Stimulated activated CD4-positive, alpha-beta T cell treated with anti-CD3 and anti-CD28 coated beads, Interleukin-4, amount 100 ng/mL, for 24 hours (primary cell): ENCODE measurements around the gene EIF4B.
A peak's percentile ranks its signal among the peaks of the same experiment; 100 is the strongest.

Source experiments
- DNase-seq: peaks from one replicate; pipeline ENCODE4 v3.0.0-alpha.2; 2020

The EIF4B gene

DNA sequence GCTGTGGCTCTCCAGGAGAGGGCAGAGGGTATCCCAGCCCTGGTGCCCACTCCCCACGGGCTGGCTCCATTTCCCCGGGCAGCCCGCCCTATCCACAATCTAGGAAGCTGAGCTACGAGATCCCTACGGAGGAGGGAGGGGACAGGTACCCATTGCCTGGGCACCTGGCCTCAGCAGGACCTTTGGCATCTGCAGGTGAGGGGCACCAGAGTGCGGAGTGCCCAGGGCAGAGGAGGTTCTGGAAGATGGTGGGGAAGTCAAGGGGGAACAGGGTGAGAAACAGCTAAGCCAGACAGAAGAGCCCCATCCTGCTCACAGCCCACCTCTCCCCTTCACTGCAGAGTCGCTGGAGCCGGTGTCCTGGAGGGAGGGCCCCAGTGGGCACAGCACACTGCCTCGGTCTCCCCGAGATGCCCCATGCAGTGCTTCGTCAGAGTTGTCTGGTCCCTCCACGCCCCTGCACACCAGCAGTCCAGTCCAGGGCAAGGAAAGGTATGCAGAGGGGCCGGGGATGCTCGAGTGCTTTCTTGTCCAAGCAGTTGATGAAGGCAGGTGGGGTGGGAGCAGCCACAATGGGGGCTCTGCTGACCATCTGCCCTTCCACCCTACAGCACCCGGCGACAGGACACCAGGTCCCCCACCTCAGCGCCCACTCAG is 53.9 kb downstream of the EIF4B start:
- DNase-seq, result no peak

DNA sequence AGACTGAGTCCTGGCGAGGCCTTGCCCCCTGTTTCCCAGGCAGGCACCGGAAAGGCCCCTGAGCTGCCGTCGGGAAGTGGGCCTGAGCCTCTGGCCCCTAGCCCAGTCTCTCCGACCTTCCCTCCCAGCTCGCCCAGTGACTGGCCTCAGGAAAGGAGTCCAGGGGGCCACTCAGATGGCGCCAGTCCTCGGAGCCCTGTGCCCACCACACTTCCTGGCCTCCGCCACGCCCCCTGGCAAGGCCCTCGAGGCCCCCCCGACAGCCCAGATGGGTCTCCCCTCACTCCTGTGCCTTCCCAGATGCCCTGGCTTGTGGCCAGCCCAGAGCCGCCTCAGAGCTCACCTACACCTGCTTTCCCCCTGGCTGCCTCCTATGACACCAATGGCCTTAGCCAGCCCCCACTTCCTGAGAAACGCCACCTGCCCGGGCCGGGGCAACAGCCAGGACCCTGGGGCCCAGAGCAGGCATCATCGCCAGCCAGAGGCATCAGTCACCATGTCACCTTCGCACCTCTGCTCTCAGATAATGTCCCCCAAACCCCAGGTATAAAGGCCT is 54.5 kb downstream of the EIF4B start:
- no peak for DNase-seq

DNA sequence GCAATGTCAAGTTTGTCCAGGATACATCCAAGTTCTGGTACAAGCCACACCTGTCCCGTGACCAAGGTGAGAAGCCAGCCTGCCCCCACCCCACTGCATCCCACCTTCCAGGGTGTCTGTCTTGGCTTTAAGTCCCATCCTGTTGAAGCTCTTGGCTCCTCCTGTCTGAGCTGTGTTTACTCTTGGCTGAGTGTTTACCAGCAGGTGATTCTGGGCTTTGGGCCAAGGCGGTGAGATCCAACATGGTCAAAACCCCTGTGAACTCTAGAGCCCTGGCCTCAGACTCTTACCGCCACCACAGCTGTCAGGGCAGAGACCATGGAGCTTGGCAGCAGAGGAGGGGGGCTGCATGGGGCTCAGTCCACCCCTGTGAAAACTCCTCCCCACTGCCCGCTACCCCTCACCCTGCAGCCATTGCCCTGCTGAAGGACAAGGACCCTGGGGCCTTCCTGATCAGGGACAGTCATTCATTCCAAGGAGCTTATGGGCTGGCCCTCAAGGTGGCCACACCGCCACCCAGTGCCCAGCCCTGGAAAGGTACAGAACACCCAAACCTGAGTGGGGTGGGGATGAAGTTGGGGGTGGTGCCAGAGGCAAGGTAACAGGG is 55.3 kb downstream of the EIF4B start:
- DNase-seq, result no peak

DNA sequence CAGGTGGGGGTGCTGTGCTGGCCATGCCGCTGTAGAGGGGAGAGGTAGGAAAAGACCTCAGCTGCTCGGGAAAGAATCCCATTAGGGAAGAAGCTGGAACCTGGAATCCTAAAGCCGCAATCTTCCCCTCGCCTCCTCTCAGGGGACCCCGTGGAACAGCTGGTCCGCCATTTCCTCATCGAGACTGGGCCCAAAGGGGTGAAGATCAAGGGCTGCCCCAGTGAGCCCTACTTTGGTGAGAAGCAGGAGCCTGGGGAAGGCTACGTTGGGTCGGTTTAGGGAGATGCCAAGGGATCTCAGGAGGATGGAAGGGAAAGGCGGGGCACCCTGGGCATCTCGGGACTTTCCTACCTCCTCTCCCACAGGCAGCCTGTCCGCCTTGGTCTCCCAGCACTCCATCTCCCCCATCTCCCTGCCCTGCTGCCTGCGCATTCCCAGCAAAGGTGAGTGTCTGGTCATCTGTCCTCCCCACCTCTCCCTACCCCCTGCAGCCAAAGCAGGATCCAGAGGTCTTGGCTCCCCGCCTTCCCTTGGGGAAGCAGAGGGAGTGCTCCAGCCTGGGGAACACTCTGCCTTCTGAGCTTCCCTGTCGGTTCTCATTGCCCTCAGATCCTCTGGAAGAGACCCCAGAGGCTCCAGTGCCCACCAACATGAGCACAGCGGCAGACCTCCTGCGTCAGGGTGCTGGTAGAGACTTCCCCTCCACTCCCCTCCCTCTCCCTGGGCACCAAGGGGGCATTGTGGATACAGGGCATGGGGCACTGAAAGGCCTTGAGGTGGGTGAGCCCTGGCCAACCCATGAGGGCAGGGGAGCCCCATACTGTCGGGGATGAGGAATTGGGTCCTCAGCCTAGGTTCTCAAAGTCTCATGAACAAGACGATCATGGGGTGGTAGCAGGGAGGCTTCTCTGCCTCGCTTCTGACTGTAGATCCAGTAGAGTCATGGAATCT is 56.0 kb downstream of the EIF4B start:
- DNase-seq, result no peak

DNA sequence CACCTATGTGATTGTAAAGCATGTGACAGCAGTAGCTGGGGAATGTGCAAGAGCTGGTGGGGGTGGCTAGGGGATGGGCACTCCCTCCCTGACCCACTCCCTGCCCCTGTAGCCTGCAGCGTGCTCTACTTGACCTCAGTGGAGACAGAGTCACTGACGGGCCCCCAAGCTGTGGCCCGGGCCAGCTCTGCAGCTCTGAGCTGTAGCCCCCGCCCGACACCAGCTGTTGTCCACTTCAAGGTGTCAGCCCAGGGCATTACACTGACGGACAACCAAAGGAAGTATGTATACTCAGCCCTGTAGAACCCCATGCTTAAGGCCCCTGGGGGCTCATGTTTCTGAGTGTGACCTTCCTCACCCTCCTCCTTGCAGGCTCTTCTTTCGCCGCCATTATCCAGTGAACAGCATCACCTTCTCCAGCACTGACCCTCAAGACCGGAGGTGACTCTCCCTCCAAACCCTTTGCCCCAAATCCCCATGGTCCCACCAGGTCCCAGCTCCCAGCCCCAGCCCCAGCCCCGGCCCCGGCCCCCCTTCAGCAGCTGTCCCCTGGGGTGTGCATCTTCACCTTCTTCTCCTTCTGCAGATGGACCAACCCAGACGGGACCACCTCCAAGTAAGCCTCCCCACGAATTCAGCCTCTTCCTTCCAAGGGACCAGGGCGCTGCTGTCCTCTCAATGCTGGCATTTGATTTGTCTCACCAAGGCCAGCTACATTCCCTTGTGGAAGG is 56.9 kb downstream of the EIF4B start:
- no peak for DNase-seq

DNA sequence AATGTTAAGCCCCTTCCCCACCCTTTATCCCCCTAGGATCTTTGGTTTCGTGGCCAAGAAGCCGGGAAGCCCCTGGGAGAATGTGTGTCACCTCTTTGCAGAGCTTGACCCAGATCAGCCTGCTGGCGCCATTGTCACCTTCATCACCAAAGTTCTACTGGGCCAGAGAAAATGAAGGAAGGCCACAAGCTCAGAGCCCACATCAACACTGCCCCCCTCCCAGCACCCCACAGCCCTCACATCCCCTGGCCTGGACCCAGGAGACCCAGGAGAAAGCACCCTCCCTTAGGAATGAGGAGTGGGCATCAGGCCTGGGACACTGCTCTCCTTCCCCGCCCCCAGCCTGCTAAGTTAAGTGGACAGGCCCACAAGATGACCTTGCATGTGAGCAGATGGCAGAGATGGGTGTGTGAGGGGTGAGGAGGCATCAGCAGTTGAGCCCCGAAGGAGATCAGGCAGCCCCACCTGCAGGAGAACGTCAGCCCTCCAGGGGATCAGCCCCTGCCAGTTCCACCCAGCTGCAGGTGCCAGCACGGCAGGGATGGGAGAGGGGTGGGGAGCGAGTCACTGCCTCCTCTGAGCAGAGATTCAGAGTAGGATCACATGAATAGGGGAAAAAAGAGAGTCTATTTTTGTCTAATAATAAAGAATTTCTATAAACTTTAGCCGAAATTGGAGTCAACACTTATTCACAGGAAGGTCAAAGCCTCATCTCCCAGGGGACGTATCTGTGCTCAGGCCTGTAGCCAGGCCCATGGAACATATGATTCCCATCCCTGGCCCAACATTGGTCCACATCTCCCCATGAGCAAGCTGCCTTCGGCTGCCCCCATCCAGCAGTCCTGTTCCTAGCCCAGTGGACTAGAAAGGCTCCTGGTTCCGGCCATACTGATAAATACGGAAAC is 57.7 kb downstream of the EIF4B start:
- no peak for DNase-seq

DNA sequence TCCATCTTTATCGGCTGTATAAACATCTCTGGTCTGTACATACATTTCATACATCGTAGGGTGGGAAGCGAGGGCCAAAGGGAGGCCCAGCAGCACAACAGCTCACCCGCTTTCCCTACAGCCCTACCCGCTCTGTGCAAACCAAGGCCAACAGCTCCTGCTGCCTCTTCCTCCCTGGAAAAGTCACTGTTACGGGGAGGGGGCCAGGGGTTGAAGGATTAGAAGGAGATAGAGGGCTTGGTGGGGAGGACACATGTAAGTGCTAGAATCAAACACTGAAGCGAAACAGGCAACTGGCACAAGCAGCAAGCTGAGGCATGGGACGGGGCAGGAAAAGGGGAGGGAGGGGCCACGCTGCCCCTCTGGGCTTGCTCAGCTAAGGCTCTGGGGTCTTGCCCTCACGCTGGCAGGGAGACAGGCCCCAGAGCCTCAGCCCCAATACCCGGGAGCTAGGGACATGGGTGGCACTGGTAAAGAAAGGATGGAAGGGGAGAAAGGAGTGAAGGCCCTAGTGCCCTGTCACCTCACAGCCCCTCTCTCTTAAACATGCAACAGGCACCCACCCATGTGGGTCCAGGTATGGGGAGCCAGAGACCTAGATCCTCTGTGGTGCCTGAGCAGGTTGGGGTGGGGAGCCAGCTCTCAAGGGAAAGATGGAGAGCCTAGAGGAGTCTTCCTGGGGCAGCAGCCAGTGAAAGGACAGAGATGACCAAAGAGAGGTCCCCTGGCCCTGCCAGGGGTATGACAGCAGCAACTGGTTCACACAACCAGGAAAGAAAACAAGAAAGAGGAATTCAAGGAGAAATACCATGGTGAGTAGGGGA is 58.6 kb downstream of the EIF4B start:
- no peak for DNase-seq

DNA sequence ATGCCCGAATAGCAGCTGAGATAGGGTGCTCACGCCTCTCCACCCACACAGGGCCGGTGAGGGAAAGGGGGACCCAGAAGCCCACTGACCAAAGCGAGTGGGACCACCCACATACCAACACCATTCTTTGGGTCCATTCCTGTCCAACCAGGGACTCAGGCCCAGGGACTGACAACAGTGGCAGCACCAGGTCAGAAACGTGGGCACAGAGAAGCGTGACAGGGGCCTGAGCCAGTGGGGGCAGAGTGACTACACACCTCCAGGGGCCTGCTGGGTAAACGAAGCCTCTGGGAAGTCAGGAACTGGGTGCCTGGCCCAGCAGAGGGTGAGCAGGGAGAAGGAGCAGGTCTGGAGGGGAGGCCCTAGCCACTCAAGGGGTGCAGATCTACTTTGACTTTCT is 59.2 kb downstream of the EIF4B start:
- DNase-seq, result no peak

DNA sequence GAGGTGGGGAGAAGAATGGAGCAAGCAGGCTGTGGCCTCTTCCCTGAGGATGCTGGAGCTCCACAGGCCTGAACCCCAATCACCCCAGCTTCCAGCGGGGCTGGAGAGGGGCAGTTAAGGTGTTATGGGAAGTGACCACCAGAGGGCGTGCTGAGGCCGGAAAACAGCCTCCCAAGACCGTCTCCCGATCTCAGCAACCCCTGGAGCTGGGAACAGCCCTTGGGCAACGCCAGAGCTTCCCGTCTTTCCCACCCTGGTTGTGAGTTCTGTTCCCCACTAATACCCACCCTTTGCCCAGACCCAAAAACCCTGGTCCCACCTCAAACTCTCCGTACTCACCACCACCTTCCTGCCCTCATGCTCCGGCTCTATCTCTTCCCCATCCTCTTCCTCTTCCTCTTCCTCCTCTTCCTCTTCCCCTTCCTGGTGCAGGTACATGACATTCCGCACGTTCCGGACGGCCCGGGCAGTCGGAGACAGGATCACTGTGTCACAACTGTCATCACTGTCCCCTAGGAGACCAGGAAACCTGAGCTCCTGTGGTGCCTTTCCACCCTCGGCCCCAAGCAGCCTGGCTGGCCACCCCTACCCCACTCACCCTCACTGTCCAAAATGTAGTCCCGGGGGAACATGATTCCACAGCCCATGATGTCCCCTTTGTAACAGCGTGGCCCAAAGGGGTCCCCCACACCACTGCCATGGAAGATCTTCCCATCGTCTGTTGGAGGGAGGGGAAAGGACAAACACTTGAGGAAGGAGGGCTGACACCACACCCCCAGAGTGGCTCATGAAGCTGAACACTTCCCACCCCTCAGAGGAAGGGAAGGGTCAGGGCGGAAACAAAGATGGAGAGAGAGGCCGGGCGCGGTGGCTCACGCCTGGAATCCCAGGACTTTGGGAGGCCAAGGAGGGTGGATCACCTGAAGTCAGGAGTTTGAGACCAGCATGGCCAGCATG is 60.0 kb downstream of the EIF4B start:
- peak; percentile 75 for DNase-seq

DNA sequence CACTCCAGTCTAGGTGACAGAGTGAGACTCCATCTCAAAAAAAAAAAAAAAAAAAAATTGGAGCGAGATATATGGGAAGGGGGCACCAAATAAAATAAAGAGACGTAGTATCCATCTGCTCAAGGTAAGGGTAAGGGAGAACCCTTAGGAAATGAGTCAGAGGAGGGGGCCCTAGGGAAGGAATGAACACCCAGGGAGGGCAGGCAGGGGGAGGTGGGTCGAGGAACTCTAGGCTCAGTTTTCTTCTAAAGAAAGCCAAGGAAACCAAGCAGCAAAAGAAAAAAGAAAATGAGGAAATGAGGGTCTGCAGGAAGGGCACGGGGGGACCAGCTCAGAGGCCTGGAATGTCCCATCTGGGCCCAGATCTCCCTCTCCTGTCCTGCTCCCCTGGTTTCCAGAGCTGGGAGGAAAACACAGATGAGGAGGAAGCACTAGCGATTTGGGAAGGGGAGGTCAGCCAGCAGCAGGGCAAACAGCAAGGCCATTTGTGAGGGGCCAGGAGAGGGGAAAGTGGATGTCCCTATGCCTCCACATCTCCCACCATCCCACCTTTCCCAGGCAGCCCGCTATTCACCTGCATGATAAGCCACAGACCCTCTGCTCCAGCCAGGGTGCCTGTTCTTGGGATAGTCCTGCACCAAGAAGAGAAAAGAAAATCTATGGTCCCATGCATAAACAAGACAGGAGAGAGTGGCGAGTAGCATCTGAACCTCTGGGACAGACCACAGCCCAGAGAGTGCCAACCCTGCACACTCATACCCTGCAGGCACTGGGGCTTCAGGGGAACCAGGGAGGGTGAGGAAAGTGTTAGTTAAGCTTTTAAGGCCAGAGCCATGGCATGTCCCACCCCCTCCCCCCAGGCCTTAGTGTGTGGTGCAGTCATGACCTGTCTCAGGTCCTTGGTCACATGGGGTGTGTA is 61.1 kb downstream of the EIF4B start:
- no peak for DNase-seq

DNA sequence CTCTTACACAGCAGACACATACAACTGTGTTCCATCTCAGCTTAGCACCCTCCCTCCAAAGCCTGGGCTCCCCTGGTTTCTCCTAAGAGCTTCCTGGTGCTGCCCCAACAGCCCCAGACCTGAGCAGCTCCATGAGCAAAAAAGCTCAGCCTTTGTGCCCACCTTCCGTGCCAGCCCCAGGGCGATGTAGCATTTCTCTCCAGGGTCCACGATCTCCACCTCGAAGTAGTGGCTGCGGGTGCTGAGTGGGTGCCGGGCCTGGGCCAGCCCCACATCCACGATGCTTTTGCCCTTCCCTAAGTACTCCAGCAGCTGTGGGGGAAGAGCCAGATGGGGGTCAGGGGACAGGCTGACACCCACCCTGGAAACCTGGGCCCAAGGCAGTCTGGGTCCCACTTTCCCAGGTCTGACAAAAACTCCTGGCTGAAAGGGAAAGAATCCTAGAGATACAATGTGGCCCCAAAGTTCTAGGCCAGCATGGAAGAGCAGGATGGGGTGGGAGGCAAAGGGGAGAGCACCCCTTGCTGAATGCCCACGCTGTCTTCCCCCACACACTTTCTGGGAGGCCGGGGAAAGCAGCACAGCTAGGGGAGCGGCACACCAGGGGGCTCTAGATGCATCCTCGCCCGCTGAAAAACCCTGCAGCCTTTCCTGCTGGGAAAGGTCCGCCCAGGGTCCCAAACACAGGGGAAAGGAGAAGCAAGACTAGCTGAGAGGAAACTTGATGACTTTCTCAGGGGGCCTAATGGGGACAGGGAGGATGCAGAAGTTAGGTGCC is 61.9 kb downstream of the EIF4B start:
- no peak for DNase-seq

DNA sequence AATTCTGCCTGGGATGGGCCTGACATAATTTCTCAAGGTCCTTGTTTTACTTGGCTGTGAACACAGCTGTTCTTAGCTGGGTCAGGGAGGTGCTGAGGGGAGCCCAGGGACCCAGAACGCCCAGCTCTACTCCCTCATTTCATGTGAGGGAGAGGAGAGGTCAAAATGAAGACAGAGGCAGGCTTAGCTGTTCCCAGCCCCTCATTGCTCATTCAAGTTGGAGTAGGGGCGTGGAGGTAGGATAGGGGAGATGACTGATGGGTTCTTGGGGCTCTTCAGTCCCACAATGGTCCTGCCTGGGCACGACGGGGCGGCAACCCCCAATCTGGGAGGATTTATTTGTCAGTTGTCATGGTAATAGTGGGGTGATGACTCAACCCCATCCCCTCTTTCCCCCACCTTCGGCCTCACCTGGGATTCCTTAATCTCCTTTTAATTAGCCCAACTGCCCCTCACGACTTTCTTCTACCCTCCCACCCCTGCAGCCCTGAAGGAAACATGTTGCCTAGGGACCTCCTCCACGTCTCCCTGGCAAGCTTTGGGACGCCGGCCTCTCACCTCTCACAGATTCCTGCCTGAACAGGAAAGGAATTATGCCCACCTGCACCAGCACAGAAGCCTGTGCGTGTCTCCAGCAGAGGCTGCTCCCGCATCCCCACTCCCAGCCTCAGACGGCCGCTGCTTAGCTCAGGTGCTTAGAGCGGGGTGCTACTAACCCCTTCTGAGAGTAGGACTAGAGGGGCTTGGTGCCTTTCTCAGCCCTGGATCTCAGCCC is 62.7 kb downstream of the EIF4B start:
- no peak for DNase-seq

DNA sequence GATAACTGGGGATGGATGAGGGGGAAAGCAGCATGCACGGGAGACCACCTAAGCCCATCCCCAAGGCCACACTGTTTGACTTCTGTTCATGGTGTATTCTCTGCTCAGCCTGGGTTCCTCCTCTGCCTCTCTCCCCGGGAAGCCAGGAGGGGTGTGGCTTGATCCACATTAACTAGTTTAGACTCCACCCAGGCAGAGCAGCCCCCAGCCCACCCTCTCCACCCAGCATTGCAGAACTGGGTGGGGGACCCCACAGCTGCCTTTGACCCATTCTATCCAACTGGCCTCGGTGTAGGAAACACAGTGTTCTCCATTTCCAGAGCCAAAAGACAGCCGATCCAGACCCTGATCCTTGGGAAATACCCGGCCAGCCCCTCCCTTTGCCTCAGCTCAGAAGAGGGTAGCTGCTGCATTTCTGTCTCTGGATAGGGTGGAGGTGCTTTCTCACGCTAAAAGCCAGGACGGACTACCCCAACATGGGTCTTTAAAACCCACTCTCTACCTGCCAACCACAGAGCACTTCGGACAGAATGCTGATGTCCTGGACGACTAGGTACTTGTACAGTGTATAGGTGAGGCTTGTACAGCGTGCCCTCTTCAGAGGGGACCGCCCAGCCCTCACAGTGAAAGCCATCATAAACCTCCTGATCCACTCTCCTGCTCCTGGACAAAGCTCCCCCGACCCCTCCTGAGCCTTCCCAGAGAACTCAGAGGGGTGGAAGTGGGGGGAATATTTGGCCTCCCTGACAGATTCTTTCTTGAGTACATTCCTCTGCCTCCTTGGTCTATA is 63.6 kb downstream of the EIF4B start:
- no peak for DNase-seq

DNA sequence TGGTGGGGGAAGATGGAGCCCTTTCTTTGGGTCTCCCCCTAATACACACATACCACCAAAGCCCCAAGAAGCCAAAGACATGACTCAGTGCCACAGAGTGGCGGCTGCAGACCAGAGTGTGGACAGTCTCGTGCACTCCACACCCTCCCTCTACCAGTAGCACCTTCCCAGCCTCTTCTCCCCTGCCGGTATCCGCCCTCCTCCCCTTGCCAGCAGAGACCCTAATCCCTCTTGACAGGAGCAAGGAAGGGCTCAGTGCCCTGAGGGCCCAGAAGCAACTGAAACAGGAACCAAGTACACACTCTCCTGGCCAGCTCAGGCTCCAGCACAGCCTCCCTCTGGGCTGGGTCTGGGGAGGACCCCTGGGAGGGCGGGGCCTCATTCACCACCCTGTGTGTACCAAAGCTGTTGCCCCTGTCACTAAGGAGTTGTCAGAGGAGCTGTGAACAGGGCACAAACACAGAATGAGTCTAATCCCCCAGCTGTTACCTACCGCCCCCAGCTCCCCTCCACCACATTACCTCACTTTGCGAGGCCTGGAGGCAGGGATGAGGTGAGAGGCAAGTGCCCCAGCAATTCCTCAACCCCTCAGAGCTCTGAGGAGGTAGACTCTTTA is 64.7 kb downstream of the EIF4B start:
- DNase-seq, result no peak
